ENCODE results near the gene DPF3.

DPF3 gene

GRCh38 chr14:72904218-72904617 is 10.3 kb upstream of the DPF3 start:
- DNase-seq = no peak

DNA sequence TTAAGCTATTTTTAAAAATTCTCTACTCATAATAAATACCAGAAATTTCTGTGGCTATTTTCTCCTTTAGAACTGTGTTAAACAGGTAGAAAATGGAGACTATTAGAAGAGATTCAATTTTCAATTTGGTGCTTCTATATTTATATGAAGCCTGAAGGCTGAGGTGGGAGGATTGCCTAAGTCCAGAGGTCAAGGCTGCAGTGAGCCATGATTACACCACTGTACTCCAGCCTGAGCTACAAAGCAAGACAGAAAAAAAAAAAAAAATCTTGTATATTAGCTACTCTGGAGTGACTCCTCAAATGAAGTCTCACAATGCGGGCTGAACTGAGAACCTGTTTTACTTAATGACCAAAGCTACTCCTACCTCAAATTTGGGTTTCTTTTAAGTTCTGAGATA is 9.8 kb upstream of the DPF3 start:
- DNase-seq = no peak

GRCh38 chr14:72902801-72903530 is 9.1 kb upstream of the DPF3 start:
- DNase-seq = no peak

- DNase-seq = no peak
Measured at GRCh38 chr14:72901361-72901760, 7.5 kb upstream of the DPF3 start.

DNA sequence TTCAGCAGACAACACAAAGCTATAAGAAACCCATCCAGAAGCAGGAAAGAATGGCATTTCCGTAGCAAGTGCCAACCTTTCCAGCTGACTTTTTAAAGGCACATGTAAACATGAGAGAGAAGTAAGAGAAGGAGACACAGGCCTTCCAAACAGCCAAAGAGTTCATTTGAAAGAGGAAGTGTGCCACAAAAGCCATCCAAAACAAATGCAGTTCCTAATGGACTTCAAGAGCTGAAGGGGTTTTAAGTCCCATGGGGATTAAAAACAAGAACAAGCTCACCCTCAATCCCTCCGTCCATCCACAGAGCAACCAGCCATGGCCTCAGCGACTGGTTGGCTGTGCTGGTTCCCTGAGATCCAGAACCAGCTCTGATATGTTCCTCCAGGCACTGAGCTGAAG is 4.5 kb upstream of the DPF3 start:
- DNase-seq = no peak

- DNase-seq = no peak
Measured at GRCh38 chr14:72894623-72895378, 900 bp upstream of the DPF3 start.

- no peak for DNase-seq
Measured at GRCh38 chr14:72894323-72894622, 372 bp upstream of the DPF3 start.

DNA sequence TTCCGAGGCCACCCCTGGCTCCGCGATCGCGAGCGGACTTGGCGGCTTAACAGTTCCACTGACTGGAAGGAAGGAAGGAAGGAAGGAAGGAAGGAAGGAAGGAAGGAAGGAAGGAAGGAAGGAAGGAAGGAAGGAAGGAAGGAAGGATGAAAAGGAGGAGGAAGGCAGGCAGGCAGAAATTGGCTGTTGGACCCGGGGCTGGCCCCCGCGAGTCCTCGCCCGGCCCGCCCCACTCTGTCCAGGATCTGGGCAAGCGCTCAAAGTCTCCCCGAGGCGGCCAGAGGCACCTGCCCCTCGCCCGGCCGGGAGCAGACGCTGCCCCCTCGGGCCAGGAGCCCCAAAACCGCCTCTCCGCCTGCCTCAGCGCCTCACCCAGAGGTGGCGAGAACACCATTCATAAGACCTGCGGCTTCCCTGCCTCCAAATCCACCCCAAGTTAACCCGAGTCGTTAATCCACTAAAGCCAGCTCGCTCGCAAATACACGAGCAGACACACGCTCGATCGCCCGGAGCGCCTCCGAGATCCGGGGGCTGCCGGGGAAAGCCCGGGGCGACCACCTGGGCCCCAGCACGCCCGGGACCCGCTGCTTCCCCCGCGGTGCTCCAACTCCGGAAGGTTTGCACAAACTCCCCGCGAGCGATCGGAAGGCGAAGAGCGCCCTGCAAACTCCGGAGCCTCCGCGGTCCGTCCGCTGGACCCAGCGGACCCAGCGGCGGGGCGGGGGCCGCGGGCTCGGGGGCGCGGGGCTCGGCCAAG is 844 bp downstream of the DPF3 start:
- no peak for DNase-seq

DNA sequence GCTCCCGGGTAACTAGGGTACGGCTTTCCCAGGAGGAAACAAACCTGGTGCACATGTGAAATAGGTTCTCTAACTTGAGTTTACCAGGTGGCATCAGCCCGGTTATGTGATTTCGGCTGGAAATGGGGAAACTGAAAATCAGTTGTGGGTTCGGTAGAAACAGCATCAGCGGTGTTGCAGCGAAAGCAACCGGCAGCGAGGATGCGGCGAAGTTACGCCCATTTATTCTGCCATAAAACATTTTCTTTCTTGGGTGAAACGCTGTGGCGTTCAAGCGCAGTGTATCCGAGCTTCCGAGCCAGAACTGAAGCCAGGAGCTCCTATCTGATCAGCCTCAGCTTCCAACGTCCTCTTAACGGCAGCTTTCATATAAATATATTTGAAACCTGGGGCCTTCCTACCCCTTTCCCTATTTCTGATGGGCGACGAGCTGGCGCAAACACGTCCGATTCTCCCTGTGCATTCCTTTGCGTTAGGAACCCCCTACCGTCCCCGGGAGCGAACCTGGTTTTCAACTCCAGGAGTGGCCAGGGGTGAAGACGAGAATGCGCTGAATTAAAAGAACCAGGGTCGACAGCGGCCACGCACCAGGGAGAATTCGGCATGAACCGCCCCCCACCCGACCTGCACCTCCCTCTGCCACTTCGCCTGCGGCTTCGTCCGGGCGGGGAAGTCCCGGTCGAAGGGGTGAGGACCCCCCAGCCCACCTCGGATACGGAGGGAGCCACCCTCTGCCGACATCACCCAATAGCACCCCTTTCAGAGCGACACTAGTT is 1.6 kb downstream of the DPF3 start:
- no peak for DNase-seq

GRCh38 chr14:72891666-72892102 is 2.2 kb downstream of the DPF3 start:
- no peak for DNase-seq

- no peak for DNase-seq
Measured at GRCh38 chr14:72889366-72889765, 4.5 kb downstream of the DPF3 start.

DNA sequence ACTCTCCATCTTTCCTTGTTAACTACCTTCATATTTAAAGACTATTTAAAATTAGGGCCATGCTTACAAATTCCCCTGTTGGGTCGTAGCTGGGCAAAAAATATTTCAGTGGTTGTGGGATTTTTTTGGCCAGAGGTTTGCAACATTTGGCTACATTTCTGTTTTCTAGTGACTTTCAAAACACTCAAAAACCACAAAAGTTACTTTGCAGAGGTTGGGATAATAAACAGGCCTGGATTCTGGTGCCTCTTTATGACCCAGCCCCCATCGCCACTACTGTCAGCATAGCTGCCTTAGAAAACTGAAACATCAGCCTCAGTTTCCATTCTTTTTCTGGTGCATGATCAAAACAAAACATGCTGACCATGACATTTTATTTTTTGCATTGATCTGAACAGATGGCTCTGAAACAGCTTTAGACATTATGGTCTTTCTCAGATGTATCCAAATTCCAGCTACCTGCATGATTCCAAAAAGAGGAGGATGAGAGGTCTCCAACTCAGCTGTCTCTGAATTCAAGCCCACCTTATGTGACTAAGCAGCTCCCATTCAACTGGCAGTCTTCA is 5.2 kb downstream of the DPF3 start:
- no peak for DNase-seq

- DNase-seq = no peak
Measured at GRCh38 chr14:72888192-72888591, 5.7 kb downstream of the DPF3 start.

DNA sequence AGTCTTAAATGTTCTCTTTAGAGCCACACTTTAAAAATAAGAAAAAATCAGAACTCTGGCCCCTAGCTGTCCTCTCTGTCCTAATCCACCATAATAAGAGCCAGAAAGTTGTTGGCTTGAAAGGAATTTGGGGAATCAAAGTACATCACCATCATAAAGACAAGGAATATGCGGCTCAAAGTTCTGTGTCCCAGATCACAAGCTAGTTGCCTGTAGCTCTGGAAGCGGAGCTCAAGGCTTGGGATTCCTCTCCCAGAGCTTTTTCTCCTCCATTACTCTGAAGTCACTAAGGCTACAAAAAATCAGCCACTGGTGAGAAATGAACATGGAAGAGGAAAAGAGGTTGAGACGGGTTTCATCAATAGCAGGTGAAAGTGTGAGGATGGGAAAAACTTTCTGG is 6.4 kb downstream of the DPF3 start:
- DNase-seq = no peak

GRCh38 chr14:72884386-72884785 is 9.5 kb downstream of the DPF3 start:
- no peak for DNase-seq

- no peak for DNase-seq
Measured at GRCh38 chr14:72883961-72884360, 9.9 kb downstream of the DPF3 start.

DNA sequence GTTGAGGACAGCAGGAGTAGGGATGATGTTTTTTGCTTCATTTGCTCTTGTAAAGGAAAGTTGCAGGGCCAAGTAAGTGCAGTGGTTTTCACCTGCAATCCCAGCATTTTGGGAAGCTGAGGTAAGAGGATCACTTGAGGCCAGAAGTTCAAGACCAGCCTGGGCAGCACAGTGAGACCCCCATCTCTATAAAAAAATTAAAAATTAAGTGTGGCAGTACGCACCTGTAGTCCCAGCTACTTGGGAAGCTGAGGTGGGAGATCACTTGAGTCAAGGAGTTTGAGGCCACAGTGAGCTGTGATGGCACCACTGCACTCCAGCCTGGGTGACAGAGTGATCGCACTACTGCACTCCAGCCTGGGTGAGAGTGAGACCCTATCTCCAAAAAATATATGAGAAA is 10.8 kb downstream of the DPF3 start:
- DNase-seq = no peak

DNA sequence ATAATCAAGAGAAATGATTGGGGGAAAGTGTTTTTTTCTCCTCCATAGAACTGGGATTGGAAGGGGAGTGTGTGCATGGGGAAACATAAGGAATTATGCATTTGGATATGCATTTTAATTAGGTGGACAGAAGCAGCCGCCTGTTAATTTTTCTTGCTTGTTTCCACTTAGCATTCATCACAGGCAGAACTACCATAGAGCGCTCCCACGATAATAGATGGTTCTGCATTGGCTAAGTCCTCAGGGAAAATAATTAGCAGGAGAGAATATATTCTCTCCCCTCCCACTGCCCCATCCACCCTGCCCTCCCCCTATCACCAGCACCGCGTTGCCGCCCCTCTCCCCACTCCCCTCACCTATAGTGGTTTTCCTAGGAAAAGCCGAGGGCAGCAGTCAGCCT is 11.4 kb downstream of the DPF3 start:
- no peak for DNase-seq

GRCh38 chr14:72882047-72882446 is 11.9 kb downstream of the DPF3 start:
- no peak for DNase-seq

DNA sequence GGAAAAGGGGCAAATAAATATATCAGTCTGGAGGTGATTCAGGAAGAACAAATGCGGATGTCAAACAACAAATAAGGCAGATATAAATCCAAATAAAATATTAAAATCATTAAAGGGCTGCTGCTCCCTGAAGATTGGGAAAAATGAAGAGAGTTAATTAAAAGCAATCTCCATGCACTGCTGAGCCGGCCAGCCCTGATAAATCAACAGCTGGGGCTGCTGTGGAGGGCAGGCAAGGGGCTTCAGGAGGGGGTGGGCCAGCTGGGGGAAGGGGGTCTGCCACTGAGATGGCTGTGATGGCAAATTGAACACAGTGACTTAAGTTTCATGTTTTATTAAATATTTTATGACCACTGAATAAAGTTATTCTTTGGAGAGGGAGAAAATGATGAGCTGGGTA is 12.4 kb downstream of the DPF3 start:
- DNase-seq = no peak

DNA sequence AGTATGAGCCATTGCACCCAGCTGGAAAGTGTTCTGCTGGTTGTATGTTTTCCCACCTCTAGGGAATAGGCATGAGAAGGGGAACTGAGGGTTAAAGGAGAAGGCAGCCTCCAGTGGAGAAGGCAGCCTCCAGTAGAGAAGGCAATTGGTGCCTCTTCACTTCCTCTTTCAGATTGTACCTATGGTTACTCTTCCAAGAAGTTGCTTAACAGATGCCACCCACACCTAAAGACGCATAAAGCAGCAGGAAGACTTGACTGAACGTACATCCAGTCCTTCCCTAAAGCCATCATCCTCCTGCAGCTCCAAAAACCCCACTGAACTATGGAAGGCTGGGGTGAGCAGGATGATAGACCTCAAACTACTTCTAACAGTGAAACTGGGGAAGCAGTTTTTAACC is 13.1 kb downstream of the DPF3 start:
- no peak for DNase-seq

- no peak for DNase-seq
Measured at GRCh38 chr14:72880164-72880563, 13.7 kb downstream of the DPF3 start.

DNA sequence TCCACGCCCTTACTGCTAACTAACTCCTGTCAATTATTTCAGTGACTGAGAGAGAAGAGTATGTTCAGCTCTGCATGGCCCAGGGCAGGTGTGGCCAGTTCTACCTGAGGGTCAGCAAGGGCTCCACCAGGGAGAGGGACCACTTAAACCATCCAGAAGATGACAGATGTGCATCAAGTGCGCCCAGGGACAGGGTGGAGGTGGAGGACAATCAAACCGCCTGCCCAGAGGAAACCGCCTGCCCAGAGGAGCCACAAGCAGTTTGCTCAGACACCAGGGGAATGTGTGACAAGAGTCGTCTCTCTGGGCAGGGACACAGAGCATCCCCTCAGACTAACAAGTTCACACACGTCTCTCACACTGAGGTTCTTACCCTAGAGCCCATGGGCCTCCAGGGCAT is 14.5 kb downstream of the DPF3 start:
- no peak for DNase-seq

Measured in T-helper 9 cell (primary cell).